ENCODE data around the gene RSKR. TPM values are rescaled to one million over a fixed set of nuclear protein-coding genes. Genes with fewer than 3 reads are reported as not detected.

RSKR gene
- total RNA-seq, 1 donor from 2014 or later: 25.1 TPM

Other genes with a start within 250 kb of the RSKR start
- gene SEBOX, start 249.0 kb downstream of the RSKR start, total RNA-seq (ENCODE audit: unreplicated experiment): not detected
- not detected for gene VTN, start 243.9 kb downstream of the RSKR start, total RNA-seq (ENCODE audit: unreplicated experiment)
- 5.8 TPM for gene SARM1, start 242.5 kb downstream of the RSKR start, total RNA-seq (ENCODE audit: unreplicated experiment)
- 5.3 TPM for gene SLC46A1, start 208.0 kb downstream of the RSKR start, total RNA-seq (ENCODE audit: unreplicated experiment)
- not detected for gene SLC13A2, start 140.5 kb downstream of the RSKR start, total RNA-seq (ENCODE audit: unreplicated experiment)
- gene FOXN1, start 107.8 kb downstream of the RSKR start, total RNA-seq (ENCODE audit: unreplicated experiment): not detected
- gene UNC119, start 61.6 kb downstream of the RSKR start, total RNA-seq (ENCODE audit: unreplicated experiment): 47.2 TPM
- 53.6 TPM for gene PIGS, start 42.7 kb downstream of the RSKR start, total RNA-seq (ENCODE audit: unreplicated experiment)
- gene ALDOC, start 37.3 kb downstream of the RSKR start, total RNA-seq (ENCODE audit: unreplicated experiment): 18.3 TPM
- gene SPAG5, start 15.2 kb downstream of the RSKR start, total RNA-seq (ENCODE audit: unreplicated experiment): 28.5 TPM
- gene BLTP2, start 31.0 kb upstream of the RSKR start, total RNA-seq (ENCODE audit: unreplicated experiment): 203 TPM
- 52.8 TPM for gene SDF2, start 47.7 kb upstream of the RSKR start, total RNA-seq (ENCODE audit: unreplicated experiment)
- 87.4 TPM for gene SUPT6H, start 48.0 kb upstream of the RSKR start, total RNA-seq (ENCODE audit: unreplicated experiment)
- gene PROCA1, start 97.7 kb upstream of the RSKR start, total RNA-seq (ENCODE audit: unreplicated experiment): 12.0 TPM
- gene RAB34, start 103.7 kb upstream of the RSKR start, total RNA-seq (ENCODE audit: unreplicated experiment): 72.0 TPM
- 1,525 TPM for gene RPL23A, start 105.8 kb upstream of the RSKR start, total RNA-seq (ENCODE audit: unreplicated experiment)
- gene TLCD1, start 112.0 kb upstream of the RSKR start, total RNA-seq (ENCODE audit: unreplicated experiment): 2.4 TPM
- gene NEK8, start 114.6 kb upstream of the RSKR start, total RNA-seq (ENCODE audit: unreplicated experiment): 6.7 TPM
- gene TRAF4, start 129.8 kb upstream of the RSKR start, total RNA-seq (ENCODE audit: unreplicated experiment): 166 TPM
- 69.9 TPM for gene FAM222B, start 228.6 kb upstream of the RSKR start, total RNA-seq (ENCODE audit: unreplicated experiment)
- gene ERAL1, start 240.8 kb upstream of the RSKR start, total RNA-seq (ENCODE audit: unreplicated experiment): 61.1 TPM

All from endothelial cell (in vitro differentiated cells).